HepG2 (cell line): Measurements from ENCODE around the gene RNF149. TPM values are rescaled to one million over a fixed set of nuclear protein-coding genes. Genes with fewer than 3 reads are reported as not detected.

Experiments
- ATF2 ChIP-seq: sonication (generic); formaldehyde crosslinking; IDR thresholded peaks from 2 replicates; pipeline ENCODE4 v1.4.0; 2020; ENCODE audit warnings: missing genetic modification reagents
- CENPX ChIP-seq: sonication (generic); formaldehyde crosslinking; IDR thresholded peaks from 2 replicates; pipeline ENCODE4 v1.9.0; 2021; ENCODE audit warnings: mild to moderate bottlenecking, missing genetic modification reagents, moderate library complexity
- ELF1 ChIP-seq: sonication (generic); formaldehyde crosslinking; IDR thresholded peaks from 2 replicates; pipeline ENCODE4 v1.4.0; 2020; ENCODE audit warnings: missing genetic modification reagents
- ELF3 ChIP-seq: IDR thresholded peaks from 2 replicates; pipeline ENCODE4 v1.6.1; 2016; ENCODE audit warnings: missing genetic modification reagents, missing compliant biosample characterization
- ELF4 ChIP-seq: sonication (generic); formaldehyde crosslinking; IDR thresholded peaks from 2 replicates; pipeline ENCODE4 v1.5.0; 2020; ENCODE audit warnings: missing genetic modification reagents, mild to moderate bottlenecking, moderate library complexity, borderline replicate concordance
- ESRRA ChIP-seq: sonication (generic); formaldehyde crosslinking; IDR thresholded peaks from 2 replicates; pipeline ENCODE4 v1.5.1; 2020; ENCODE audit warnings: mild to moderate bottlenecking, low read depth, missing genetic modification reagents
- GATAD2A ChIP-seq: IDR thresholded peaks from 2 replicates; pipeline ENCODE4 v1.6.1; 2016
- HNF4G ChIP-seq, 2 experiments: sonication (generic) in 1 of 2; formaldehyde crosslinking in 1 of 2; IDR thresholded peaks; 2 replicates each; pipeline versions ENCODE4 v1.4.0 to v1.6.1; 2011 to 2020; ENCODE audit warnings: borderline replicate concordance in 2 of 2, low read depth in 2 of 2, mild to moderate bottlenecking in 2 of 2, low read length in 1 of 2, missing genetic modification reagents in 1 of 2, moderate library complexity in 1 of 2
- HNRNPL ChIP-seq: fragments of 200-400 bp; formaldehyde crosslinking; IDR thresholded peaks from 2 replicates; pipeline ENCODE4 v1.6.1; 2017; ENCODE audit warnings: mild to moderate bottlenecking, low read depth, low read length
- KAT2B ChIP-seq: fragments of 150-350 bp; IDR thresholded peaks from 2 replicates; pipeline ENCODE4 v1.6.1; 2014; ENCODE audit warnings: low read depth, low read length, borderline replicate concordance
- KDM6A ChIP-seq: IDR thresholded peaks from 2 replicates; pipeline ENCODE4 v1.6.1; 2016; ENCODE audit warnings: low read depth
- KLF16 ChIP-seq, 2 experiments: sonication (generic) in 1 of 2; formaldehyde crosslinking in 1 of 2; IDR thresholded peaks; 2 replicates each; pipeline versions ENCODE4 v1.6.1 to v1.8.0; 2016 to 2023; ENCODE audit warnings: missing genetic modification reagents in 2 of 2, missing compliant biosample characterization in 1 of 2
- MBD4 ChIP-seq: IDR thresholded peaks from 2 replicates; pipeline ENCODE4 v1.6.1; 2012; ENCODE audit warnings: low read length, inconsistent platforms, borderline replicate concordance
- MIXL1 ChIP-seq: IDR thresholded peaks from 2 replicates; pipeline ENCODE4 v1.6.1; 2016
- NFIC ChIP-seq: IDR thresholded peaks from 2 replicates; pipeline ENCODE4 v1.6.1; 2012; ENCODE audit warnings: mild to moderate bottlenecking, low read length, inconsistent platforms
- PBX3 ChIP-seq: sonication (generic); formaldehyde crosslinking; IDR thresholded peaks from 2 replicates; pipeline ENCODE4 v1.8.1; 2023; ENCODE audit warnings: missing genetic modification reagents, inconsistent platforms, borderline replicate concordance
- RARA ChIP-seq: IDR thresholded peaks from 2 replicates; pipeline ENCODE4 v1.6.1; 2016; ENCODE audit warnings: missing genetic modification reagents, missing compliant biosample characterization
- RXRA ChIP-seq: sonication (generic); formaldehyde crosslinking; IDR thresholded peaks from 2 replicates; pipeline ENCODE4 v1.5.1; 2020; ENCODE audit warnings: missing genetic modification reagents
- RXRB ChIP-seq: IDR thresholded peaks from 2 replicates; pipeline ENCODE4 v1.6.1; 2016; ENCODE audit warnings: borderline replicate concordance, missing genetic modification reagents, missing compliant biosample characterization
- SALL1 ChIP-seq: sonication (generic); formaldehyde crosslinking; IDR thresholded peaks from 2 replicates; pipeline ENCODE4 v1.8.0; 2022; ENCODE audit warnings: mild to moderate bottlenecking, missing genetic modification reagents
- TARDBP ChIP-seq: sonication (generic); formaldehyde crosslinking; IDR thresholded peaks from 2 replicates; pipeline ENCODE4 v1.8.0; 2022; ENCODE audit warnings: mild to moderate bottlenecking, missing genetic modification reagents
- TCF7 ChIP-seq: sonication (generic); IDR thresholded peaks from 2 replicates; pipeline ENCODE4 v1.6.1; 2016; ENCODE audit warnings: antibody characterized with exemption, low read depth
- TEAD2 ChIP-seq: sonication (generic); formaldehyde crosslinking; IDR thresholded peaks from 2 replicates; pipeline ENCODE4 v1.9.0; 2021; ENCODE audit warnings: missing genetic modification reagents
- THAP9 ChIP-seq: sonication (generic); formaldehyde crosslinking; IDR thresholded peaks from 2 replicates; pipeline ENCODE4; 2020; ENCODE audit warnings: missing genetic modification reagents, mild to moderate bottlenecking, borderline replicate concordance
- ZFP37 ChIP-seq: sonication (generic); formaldehyde crosslinking; IDR thresholded peaks from 2 replicates; pipeline ENCODE4 v1.4.0; 2020; ENCODE audit warnings: missing genetic modification reagents, borderline replicate concordance
- ZFYVE20 ChIP-seq: sonication (generic); formaldehyde crosslinking; IDR thresholded peaks from 2 replicates; pipeline ENCODE4 v1.8.0; 2023; ENCODE audit warnings: low read depth, mild to moderate bottlenecking, moderate library complexity, missing genetic modification reagents, borderline replicate concordance
- ZNF326 ChIP-seq: sonication (generic); formaldehyde crosslinking; IDR thresholded peaks from 2 replicates; pipeline ENCODE4 v1.4.0; 2020; ENCODE audit warnings: missing genetic modification reagents, borderline replicate concordance
- ZNF775 ChIP-seq: sonication (generic); formaldehyde crosslinking; IDR thresholded peaks from 2 replicates; pipeline ENCODE4 v1.4.0; 2020; ENCODE audit warnings: missing genetic modification reagents, mild to moderate bottlenecking, moderate library complexity, borderline replicate concordance
- polyA plus RNA-seq, 8 experiments: library from polyadenylated mRNA; depleted of rRNA in 3 of 8; stranded (reverse) in 7 of 8; unstranded in 1 of 8; fragments of >200 nt; fragmentation: Illumina TruSeq in 4 of 8; extraction: Trizol in 4 of 8; gene quantifications; 2 replicates each; pipeline versions ENCODE4 v1.2.1 to v1.2.3, GENCODE V29; 2011 to 2016; ENCODE audit warnings: low read depth in 4 of 8, missing spikeins in 1 of 8, mixed read lengths in 1 of 8; ENCODE audit not compliant: insufficient read depth in 1 of 8
- total RNA-seq, 5 experiments: library from RNA; depleted of rRNA; stranded (reverse); fragments of >200 nt; fragmentation: Illumina TruSeq; extraction: Trizol; gene quantifications; 2 replicates each; pipeline ENCODE4 v1.2.3, GENCODE V29; 2016; ENCODE audit warnings: low read depth in 1 of 5

Gene RNF149
- total and polyA plus RNA-seq, 2 of the 13 experiments (the other 11 are each of a cell fraction or from before 2014, with no cell fraction given) = 87.6 to 109 TPM

GRCh38 chr2:101263377-101263800 lies 45.1 kb downstream of the RNF149 start (continued):
- TF ChIP-seq ELF1 (CRISPR knock-in tag) (no peak; the same call in 1 of the 2 replicates), TCF7 (no peak), CENPX (CRISPR knock-in tag) (no peak), HNF4G (IDR thresholded peaks at IDR 0.05; ENCODE audit: borderline replicate concordance, low read depth, low read length) (peak; percentile 70), HNF4G (CRISPR knock-in tag; IDR thresholded peaks at IDR 0.05; ENCODE audit: borderline replicate concordance, low read depth) (peak; percentile 54; the same call in 1 of the 2 replicates), HNRNPL (no peak), ESRRA (CRISPR knock-in tag) (no peak), ZFYVE20 (CRISPR knock-in tag) (no peak), PBX3 (no peak), KDM6A (peak; percentile 62), NFIC (peak; percentile 36; the same call in 1 of the 2 replicates), RARA (CRISPR knock-in tag) (peak; percentile 55), KAT2B (no peak), MIXL1 (CRISPR knock-in tag) (peak; percentile 67; the same call in 1 of the 2 replicates), RXRB (CRISPR knock-in tag) (peak; percentile 80; the same call in 1 of the 2 replicates), RXRA (CRISPR knock-in tag) (no peak), ZNF775 (no peak), MBD4 (no peak), GATAD2A (CRISPR knock-in tag) (peak; percentile 72; the same call in 1 of the 2 replicates), ATF2 (CRISPR knock-in tag) (peak; percentile 53; the same call in 1 of the 2 replicates), THAP9 (CRISPR knock-in tag) (no peak), KLF16 (CRISPR knock-in tag; IDR thresholded peaks at IDR 0.05) (0 out of 4 replicates have a peak, but pooled peaks of 1 of the 2 experiments have one; percentile 45), SALL1 (peak; percentile 48; the same call in 1 of the 2 replicates), TARDBP (peak; percentile 38; the same call in 1 of the 2 replicates), TEAD2 (CRISPR knock-in tag) (no peak), ZNF326 (CRISPR knock-in tag) (no peak), ELF3 (CRISPR knock-in tag) (peak; percentile 53; the same call in 1 of the 2 replicates), ELF4 (CRISPR knock-in tag) (no peak), ZFP37 (CRISPR knock-in tag) (no peak)
